PC-3 (cell line): ENCODE measurements around the gene SLC6A9. TPM values are rescaled to one million over a fixed set of nuclear protein-coding genes. Genes with fewer than 3 reads are reported as not detected.
A peak's percentile ranks its signal among the peaks of the same experiment; 100 is the strongest.

Experiments
- ATAC-seq: fragments of 200-7000 bp; cut with Tn5 transposase; 2 replicates; pipeline ENCODE4 v1.9.1; 2020; ENCODE audit warnings: mild to moderate bottlenecking, moderate library complexity
- BruUV-seq: library from RNA; stranded (reverse); fragments of 400-500 nt; replicated peaks from 2 replicates; lab custom pipeline; 2021; lab: Mats Ljungman, UMichigan
- CTCF ChIA-PET: fragments of 300-600 bp; sonication (Branson Sonifier 250); formaldehyde crosslinking; loops from one replicate; lab custom pipeline; 2022; ENCODE audit warnings: antibody characterized with exemption; lab: Charles Lee
- POLR2A ChIA-PET: fragments of 300-600 bp; sonication (Branson Sonifier 250); formaldehyde crosslinking; loops from one replicate; lab custom pipeline; 2022; ENCODE audit warnings: antibody characterized with exemption; ENCODE audit not compliant: unreplicated experiment; lab: Charles Lee
- DNase-seq: peaks from one replicate; pipeline ENCODE4 v3.0.0-alpha.2; 2015
- H2AFZ ChIP-seq: fragments of 300-600 bp; sonication (generic); 2 replicates; pipeline ENCODE4 v1.6.0; 2016; ENCODE audit warnings: antibody characterized with exemption, low read length
- H3F3A ChIP-seq: fragments of 300-600 bp; sonication (generic); one replicate; pipeline ENCODE4 v1.6.0; 2017; ENCODE audit warnings: antibody characterized with exemption, low read length, control low read depth, mild to moderate bottlenecking; ENCODE audit not compliant: unreplicated experiment
- H3K27ac ChIP-seq: fragments of 300-600 bp; sonication (generic); 2 replicates; pipeline ENCODE4 v1.5.1; 2016; ENCODE audit warnings: mild to moderate bottlenecking, low read length
- H3K27me3 ChIP-seq: fragments of 300-600 bp; sonication (generic); 2 replicates; pipeline ENCODE4 v1.6.1; 2016; ENCODE audit warnings: low read length, mixed read lengths
- H3K36me3 ChIP-seq: fragments of 300-600 bp; sonication (generic); 2 replicates; pipeline ENCODE4 v1.6.1; 2016; ENCODE audit warnings: low read depth, mixed run types, low read length, mixed read lengths
- H3K4me1 ChIP-seq: fragments of 300-600 bp; sonication (generic); 2 replicates; pipeline ENCODE4 v1.5.1; 2016; ENCODE audit warnings: low read length; ENCODE audit not compliant: insufficient read depth
- H3K4me2 ChIP-seq: fragments of 300-600 bp; sonication (generic); 2 replicates; pipeline ENCODE4 v1.6.0; 2016; ENCODE audit warnings: low read length
- H3K4me3 ChIP-seq: fragments of 300-600 bp; sonication (generic); 2 replicates; pipeline ENCODE4 v1.5.1; 2016; ENCODE audit warnings: mild to moderate bottlenecking, low read length, mixed read lengths
- H3K79me2 ChIP-seq: fragments of 300-600 bp; sonication (generic); 2 replicates; pipeline ENCODE4 v1.6.1; 2017; ENCODE audit warnings: low read length, mixed read lengths
- H3K9ac ChIP-seq: fragments of 300-600 bp; sonication (generic); 2 replicates; pipeline ENCODE4 v1.6.0; 2016; ENCODE audit warnings: mild to moderate bottlenecking, low read length
- H3K9me2 ChIP-seq: fragments of 300-600 bp; sonication (generic); replicated peaks from 2 replicates; pipeline ENCODE4 v1.6.1; 2016; ENCODE audit warnings: mixed run types, low read length, mixed read lengths
- H3K9me3 ChIP-seq: fragments of 300-600 bp; sonication (generic); 2 replicates; pipeline ENCODE4 v1.6.1; 2016; ENCODE audit warnings: low read length, mixed read lengths
- H4K20me1 ChIP-seq: fragments of 300-600 bp; sonication (generic); 2 replicates; pipeline ENCODE4 v1.6.1; 2016; ENCODE audit warnings: low read length, mixed read lengths
- EZH2 ChIP-seq: fragments of 300-600 bp; sonication (generic); IDR thresholded peaks from one replicate; pipeline ENCODE4 v1.6.1; 2017; ENCODE audit warnings: antibody characterized with exemption, mild to moderate bottlenecking, low read length; ENCODE audit not compliant: unreplicated experiment
- EZH2phosphoT487 ChIP-seq: fragments of 300-600 bp; sonication (generic); IDR thresholded peaks from 2 replicates; pipeline ENCODE4 v1.6.1; 2018; ENCODE audit warnings: mild to moderate bottlenecking, antibody characterized with exemption, low read length, borderline replicate concordance
- intact Hi-C: fragments of 100-400 bp; cut with micrococcal nuclease; formaldehyde crosslinking; loops from 2 replicates; pipeline ENCODE4 v1.9.0; 2023
- total RNA-seq: library from RNA; depleted of rRNA; stranded (reverse); fragments of >200 nt; gene quantifications from 2 replicates; pipeline ENCODE4 v1.2.3, GENCODE V29; 2014
- TF ChIP-seq, protein P1 (sequence below): fragments of 300-600 bp; sonication (generic); conservative IDR thresholded peaks from 2 replicates; pipeline ENCODE4 v1.5.1; 2017; ENCODE audit warnings: antibody characterized with exemption, low read depth, mild to moderate bottlenecking, low read length

Gene SLC6A9
- total RNA-seq, 1 experiment from 2014 or later, result 11.2 TPM

DNA sequence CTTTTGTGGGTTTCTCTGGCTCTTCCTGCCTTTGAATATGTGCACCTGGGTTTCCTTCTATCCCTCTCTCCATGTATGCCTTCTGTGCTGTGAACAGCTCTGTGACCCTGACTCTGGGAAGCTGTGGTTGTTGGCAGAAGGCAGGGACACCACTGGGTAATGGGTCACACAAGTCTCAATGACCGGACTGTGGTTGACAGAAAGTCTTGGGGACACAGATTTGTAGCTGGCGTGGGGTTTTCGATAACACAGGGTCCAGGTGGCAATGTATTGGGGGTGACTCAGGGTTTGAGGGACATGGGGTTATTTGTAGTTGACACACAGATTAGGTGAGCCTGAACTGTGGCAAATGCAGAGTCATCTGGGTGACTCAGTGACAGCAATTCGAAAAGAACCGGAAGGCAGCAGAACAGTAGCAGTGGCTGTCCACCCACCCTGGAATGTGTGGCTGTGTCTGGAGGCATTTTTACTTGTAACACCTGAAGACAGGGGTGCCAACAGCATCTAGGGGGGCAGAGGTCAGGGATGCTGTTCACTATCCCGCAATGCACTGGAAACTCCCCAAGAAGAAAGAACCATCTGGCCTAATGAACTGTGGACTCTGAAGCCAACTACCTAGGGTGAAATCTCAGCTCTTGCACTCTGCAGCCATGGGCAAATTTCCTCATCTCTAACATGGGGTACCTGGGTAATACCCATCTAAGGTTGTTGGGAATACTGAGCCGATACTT, 13.0 kb upstream of the SLC6A9 start:
- peak; percentile 77 for DNase-seq
- no peaks in the 10 kb centered on the region for H3K27me3 ChIP-seq
- TF ChIP-seq, protein P1, sequence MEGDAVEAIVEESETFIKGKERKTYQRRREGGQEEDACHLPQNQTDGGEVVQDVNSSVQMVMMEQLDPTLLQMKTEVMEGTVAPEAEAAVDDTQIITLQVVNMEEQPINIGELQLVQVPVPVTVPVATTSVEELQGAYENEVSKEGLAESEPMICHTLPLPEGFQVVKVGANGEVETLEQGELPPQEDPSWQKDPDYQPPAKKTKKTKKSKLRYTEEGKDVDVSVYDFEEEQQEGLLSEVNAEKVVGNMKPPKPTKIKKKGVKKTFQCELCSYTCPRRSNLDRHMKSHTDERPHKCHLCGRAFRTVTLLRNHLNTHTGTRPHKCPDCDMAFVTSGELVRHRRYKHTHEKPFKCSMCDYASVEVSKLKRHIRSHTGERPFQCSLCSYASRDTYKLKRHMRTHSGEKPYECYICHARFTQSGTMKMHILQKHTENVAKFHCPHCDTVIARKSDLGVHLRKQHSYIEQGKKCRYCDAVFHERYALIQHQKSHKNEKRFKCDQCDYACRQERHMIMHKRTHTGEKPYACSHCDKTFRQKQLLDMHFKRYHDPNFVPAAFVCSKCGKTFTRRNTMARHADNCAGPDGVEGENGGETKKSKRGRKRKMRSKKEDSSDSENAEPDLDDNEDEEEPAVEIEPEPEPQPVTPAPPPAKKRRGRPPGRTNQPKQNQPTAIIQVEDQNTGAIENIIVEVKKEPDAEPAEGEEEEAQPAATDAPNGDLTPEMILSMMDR, result no peak
- TF ChIP-seq EZH2phosphoT487 (no peak), EZH2 (no peak)
- H3K4me1 ChIP-seq, result peaks cover 65% of the 10 kb centered on the region
- H3K4me3 ChIP-seq, result no peak overlapping the region
- no peaks in the 10 kb centered on the region for H3K36me3 ChIP-seq
- no peaks in the 10 kb centered on the region for H3K9me2 ChIP-seq
- H3K9me3 ChIP-seq, result no peaks in the 10 kb centered on the region
- ChIA-PET CTCF (no interaction called here), POLR2A (no interaction called here)
- peaks cover 17% of the 10 kb centered on the region for H3F3A ChIP-seq
- no peaks in the 10 kb centered on the region for H4K20me1 ChIP-seq
- H3K27ac ChIP-seq, result peak overlapping the region; percentile 79
- peak overlapping the region; percentile 57 for H3K4me2 ChIP-seq
- H3K9ac ChIP-seq, result peak overlapping the region; percentile 14; the same call in 1 of the 2 replicates
- peak overlapping the region; percentile 10; the same call in 1 of the 2 replicates for H2AFZ ChIP-seq
- no TSS peak for BruUV-seq
- no peaks in the 10 kb centered on the region for H3K79me2 ChIP-seq
- intact Hi-C loops, result no loop called here
- peak; percentile 6; the same call in 1 of the 2 replicates for ATAC-seq

DNA sequence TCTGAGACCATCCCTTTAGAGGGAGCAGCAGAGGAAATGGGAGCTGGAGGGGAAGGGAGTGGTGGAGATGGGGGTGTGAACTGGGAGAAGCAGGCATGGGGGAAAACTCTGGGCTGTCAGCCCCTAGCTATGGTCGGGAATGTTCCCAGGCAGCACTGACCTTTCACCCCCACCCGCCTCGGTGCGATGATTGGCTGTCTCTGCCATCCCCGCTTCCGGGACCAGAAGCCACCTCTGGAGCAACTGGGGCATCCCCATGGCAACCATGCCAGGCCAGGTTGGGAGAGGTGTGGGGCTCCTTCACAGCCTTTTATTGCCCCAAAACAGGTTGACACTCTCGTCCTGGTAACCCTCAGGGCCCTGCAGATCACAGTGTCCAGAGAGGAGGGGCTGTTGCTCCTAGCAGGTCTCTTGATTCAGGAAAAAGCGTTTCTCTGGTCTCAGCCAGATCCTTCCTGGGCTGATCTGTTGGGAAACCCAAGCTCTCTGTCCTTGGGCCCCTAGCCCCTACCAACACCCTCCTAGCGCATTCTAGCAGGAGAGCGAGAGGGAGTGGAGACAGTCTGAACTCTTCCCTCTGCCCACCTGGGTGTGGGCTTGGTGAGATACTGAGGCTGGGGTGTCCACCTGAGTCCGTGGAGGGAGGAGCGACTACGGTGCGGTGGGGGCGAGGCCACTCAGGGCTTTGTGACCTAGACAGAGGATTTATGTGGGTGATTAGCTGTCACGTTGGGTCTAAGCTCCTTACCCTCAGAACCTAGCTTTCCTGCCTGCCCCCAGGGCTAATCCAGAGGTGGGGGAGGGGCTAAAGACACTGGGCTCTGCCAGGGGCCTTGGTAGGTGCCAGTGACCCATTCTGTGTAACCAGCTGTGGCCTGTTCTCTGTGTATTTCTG, 12.2 kb upstream of the SLC6A9 start:
- H2AFZ ChIP-seq, result no peak overlapping the region
- intact Hi-C loops, result no loop called here

More for the DNA sequence above, 12.2 kb upstream of the SLC6A9 start:
- H3F3A ChIP-seq, result peaks cover 14% of the 10 kb centered on the region
- ATAC-seq, result no peak
- H3K9me2 ChIP-seq, result no peaks in the 10 kb centered on the region
- no peak overlapping the region for H3K4me3 ChIP-seq
- TF ChIP-seq EZH2phosphoT487, result no peak
- TF ChIP-seq, protein P1, result no peak
- no peak for TF ChIP-seq EZH2
- ChIA-PET POLR2A (no interaction called here), CTCF (no interaction called here)
- no peaks in the 10 kb centered on the region for H4K20me1 ChIP-seq
- peak overlapping the region; percentile 14; the same call in 1 of the 2 replicates for H3K9ac ChIP-seq
- peak overlapping the region; percentile 57 for H3K4me2 ChIP-seq
- no TSS peak for BruUV-seq
- H3K79me2 ChIP-seq, result no peaks in the 10 kb centered on the region
- peak; percentile 54 for DNase-seq
- no peaks in the 10 kb centered on the region for H3K36me3 ChIP-seq
- H3K27me3 ChIP-seq, result no peaks in the 10 kb centered on the region
- H3K27ac ChIP-seq, result peak overlapping the region; percentile 79
- peaks cover 66% of the 10 kb centered on the region for H3K4me1 ChIP-seq
- H3K9me3 ChIP-seq, result no peaks in the 10 kb centered on the region
